Ovary (tissue), 3 donors: Measurements from ENCODE around the gene CGNL1.

Experiments
- EP300 ChIP-seq: sonication (generic); formaldehyde crosslinking; IDR thresholded peaks from one replicate; pipeline ENCODE4 v1.6.1; 2017; ENCODE audit warnings: antibody characterized with exemption
- TF ChIP-seq, protein P1 (sequence below), 3 donors: fragments of 450-650 bp in 2 of 3; fragments of 200-600 bp in 1 of 3; IDR thresholded peaks; one replicate each; pipeline versions ENCODE4 v1.5.1 to v1.8.0; 2016 to 2022; ENCODE audit warnings: antibody characterized with exemption in 3 of 3, mild to moderate bottlenecking in 1 of 3
- donor health status: DM: no; HTN: no; CAD: no.

DNA sequence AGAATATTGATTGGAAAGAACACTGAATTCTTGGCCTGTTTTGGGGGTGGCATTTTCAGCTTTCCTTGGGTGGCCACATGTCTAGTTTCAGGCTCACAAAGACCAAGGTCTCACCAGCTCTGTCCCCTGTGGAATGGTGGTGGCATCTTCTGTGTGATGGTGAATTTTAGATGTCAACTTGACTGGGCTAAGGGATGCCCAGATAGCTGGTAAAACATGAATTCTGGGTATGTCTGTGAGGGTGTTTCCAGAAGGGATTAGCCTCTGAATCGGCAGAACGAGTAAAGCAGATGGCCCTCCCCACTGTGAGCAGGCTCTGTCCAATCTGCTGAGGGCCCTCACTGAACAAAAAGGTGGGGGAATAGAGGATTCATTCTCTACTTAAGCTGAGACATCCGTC, 181.0 kb downstream of the CGNL1 start:
- TF ChIP-seq, protein P1, sequence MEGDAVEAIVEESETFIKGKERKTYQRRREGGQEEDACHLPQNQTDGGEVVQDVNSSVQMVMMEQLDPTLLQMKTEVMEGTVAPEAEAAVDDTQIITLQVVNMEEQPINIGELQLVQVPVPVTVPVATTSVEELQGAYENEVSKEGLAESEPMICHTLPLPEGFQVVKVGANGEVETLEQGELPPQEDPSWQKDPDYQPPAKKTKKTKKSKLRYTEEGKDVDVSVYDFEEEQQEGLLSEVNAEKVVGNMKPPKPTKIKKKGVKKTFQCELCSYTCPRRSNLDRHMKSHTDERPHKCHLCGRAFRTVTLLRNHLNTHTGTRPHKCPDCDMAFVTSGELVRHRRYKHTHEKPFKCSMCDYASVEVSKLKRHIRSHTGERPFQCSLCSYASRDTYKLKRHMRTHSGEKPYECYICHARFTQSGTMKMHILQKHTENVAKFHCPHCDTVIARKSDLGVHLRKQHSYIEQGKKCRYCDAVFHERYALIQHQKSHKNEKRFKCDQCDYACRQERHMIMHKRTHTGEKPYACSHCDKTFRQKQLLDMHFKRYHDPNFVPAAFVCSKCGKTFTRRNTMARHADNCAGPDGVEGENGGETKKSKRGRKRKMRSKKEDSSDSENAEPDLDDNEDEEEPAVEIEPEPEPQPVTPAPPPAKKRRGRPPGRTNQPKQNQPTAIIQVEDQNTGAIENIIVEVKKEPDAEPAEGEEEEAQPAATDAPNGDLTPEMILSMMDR (IDR thresholded peaks at IDR 0.05): no peak
- no peak for TF ChIP-seq EP300
